Measurements from ENCODE around the gene SLC47A2. TPM values are rescaled to one million over a fixed set of nuclear protein-coding genes. Genes with fewer than 3 reads are reported as not detected.

SLC47A2 gene
- total and polyA plus RNA-seq, 2 of the 13 experiments (the other 11 are each of a cell fraction or from before 2014, with no cell fraction given) = 0.04 TPM; not detected in 1

DNA sequence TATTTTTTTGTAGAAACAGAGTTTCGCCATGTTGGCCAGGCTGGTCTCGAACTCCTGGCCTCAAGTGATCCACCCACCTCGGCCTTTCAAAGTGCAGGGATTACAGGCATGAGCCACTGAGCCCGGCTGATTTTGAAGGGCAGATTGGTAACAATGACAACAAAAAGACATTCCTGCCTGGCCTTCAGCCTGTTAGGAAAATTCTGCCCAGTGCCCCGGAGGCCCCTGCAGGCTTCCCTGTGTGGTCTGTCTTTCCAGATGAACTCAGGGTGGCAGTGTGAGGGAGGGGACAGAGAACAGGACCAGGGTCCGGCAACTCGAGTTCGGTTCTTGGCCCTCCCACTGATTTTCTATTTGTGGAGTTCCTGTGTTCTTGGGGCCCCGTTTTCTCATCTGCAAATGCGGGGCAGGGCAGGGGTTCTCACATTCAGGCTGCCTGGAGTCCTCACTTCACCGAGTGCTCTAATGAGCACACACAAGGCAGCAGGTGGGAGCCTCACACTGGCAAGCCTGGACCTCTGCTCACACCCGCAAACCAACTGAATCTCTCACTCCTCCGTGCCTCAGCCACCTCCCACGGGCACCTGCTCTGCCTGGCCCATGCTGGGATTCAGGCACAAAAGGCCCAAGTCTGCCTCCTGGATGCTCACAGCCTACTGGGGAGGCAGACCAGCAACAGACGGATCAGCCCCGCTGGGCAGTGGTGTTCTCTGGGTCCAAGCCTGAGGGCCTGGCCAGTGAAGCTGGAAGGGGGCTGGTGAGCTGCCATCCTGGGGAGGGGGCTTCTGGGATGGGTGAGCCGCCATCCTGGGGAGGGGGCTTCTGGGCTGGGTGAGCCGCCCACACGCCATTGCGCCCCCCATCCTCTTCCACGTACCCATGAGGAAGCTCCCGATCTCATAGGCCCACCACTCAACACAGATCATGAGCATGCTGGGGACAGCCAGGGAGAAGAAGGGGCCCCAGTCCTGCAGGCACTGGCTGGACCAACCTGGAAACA, 10.3 kb downstream of the SLC47A2 start (continued):
- TF ChIP-seq, protein P1, sequence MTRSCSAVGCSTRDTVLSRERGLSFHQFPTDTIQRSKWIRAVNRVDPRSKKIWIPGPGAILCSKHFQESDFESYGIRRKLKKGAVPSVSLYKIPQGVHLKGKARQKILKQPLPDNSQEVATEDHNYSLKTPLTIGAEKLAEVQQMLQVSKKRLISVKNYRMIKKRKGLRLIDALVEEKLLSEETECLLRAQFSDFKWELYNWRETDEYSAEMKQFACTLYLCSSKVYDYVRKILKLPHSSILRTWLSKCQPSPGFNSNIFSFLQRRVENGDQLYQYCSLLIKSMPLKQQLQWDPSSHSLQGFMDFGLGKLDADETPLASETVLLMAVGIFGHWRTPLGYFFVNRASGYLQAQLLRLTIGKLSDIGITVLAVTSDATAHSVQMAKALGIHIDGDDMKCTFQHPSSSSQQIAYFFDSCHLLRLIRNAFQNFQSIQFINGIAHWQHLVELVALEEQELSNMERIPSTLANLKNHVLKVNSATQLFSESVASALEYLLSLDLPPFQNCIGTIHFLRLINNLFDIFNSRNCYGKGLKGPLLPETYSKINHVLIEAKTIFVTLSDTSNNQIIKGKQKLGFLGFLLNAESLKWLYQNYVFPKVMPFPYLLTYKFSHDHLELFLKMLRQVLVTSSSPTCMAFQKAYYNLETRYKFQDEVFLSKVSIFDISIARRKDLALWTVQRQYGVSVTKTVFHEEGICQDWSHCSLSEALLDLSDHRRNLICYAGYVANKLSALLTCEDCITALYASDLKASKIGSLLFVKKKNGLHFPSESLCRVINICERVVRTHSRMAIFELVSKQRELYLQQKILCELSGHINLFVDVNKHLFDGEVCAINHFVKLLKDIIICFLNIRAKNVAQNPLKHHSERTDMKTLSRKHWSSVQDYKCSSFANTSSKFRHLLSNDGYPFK (CRISPR knock-in tag; IDR thresholded peaks at IDR 0.05; ENCODE audit: borderline replicate concordance) = 0 out of 2 replicates have a peak, but pooled peaks have one; percentile 28
- TF ChIP-seq EEA1 (CRISPR knock-in tag; IDR thresholded peaks at IDR 0.05; ENCODE audit: borderline replicate concordance) (0 out of 2 replicates have a peak, but pooled peaks have one; percentile 58), ZNF883 (CRISPR knock-in tag; IDR thresholded peaks at IDR 0.05; ENCODE audit: not compliant biosample characterization) (peak; percentile 39)
- TF ChIP-seq, protein P2, sequence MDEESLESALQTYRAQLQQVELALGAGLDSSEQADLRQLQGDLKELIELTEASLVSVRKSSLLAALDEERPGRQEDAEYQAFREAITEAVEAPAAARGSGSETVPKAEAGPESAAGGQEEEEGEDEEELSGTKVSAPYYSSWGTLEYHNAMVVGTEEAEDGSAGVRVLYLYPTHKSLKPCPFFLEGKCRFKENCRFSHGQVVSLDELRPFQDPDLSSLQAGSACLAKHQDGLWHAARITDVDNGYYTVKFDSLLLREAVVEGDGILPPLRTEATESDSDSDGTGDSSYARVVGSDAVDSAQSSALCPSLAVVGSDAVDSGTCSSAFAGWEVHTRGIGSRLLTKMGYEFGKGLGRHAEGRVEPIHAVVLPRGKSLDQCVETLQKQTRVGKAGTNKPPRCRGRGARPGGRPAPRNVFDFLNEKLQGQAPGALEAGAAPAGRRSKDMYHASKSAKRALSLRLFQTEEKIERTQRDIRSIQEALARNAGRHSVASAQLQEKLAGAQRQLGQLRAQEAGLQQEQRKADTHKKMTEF (CRISPR knock-in tag; IDR thresholded peaks at IDR 0.05) = no peak

DNA sequence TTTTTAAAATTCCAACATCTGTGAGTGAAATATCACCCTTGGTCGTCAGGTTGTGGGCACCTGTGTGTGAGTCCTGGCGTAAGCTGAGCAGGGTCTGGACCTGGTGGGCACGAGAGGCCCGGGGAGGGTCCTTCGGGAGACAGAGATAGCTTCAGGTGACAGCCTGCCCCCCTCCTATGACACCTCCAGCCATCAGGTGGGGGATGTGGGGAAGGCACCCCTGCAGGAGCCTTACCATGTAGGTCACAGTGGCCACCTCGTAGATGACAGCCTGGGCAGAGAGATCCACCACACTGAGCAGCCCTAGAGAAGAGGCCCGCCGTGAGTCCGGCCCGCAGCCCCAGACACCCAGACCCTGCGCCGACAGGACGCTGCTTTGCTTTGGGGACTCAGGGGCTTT, 11.2 kb downstream of the SLC47A2 start:
- no peak for ATAC-seq
- TF ChIP-seq, protein P3, sequence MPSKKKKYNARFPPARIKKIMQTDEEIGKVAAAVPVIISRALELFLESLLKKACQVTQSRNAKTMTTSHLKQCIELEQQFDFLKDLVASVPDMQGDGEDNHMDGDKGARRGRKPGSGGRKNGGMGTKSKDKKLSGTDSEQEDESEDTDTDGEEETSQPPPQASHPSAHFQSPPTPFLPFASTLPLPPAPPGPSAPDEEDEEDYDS (CRISPR knock-in tag; IDR thresholded peaks at IDR 0.05) = no peak
- TF ChIP-seq, protein P4, sequence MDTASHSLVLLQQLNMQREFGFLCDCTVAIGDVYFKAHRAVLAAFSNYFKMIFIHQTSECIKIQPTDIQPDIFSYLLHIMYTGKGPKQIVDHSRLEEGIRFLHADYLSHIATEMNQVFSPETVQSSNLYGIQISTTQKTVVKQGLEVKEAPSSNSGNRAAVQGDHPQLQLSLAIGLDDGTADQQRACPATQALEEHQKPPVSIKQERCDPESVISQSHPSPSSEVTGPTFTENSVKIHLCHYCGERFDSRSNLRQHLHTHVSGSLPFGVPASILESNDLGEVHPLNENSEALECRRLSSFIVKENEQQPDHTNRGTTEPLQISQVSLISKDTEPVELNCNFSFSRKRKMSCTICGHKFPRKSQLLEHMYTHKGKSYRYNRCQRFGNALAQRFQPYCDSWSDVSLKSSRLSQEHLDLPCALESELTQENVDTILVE (CRISPR knock-in tag; IDR thresholded peaks at IDR 0.05) = no peak
- TF ChIP-seq, protein P5, sequence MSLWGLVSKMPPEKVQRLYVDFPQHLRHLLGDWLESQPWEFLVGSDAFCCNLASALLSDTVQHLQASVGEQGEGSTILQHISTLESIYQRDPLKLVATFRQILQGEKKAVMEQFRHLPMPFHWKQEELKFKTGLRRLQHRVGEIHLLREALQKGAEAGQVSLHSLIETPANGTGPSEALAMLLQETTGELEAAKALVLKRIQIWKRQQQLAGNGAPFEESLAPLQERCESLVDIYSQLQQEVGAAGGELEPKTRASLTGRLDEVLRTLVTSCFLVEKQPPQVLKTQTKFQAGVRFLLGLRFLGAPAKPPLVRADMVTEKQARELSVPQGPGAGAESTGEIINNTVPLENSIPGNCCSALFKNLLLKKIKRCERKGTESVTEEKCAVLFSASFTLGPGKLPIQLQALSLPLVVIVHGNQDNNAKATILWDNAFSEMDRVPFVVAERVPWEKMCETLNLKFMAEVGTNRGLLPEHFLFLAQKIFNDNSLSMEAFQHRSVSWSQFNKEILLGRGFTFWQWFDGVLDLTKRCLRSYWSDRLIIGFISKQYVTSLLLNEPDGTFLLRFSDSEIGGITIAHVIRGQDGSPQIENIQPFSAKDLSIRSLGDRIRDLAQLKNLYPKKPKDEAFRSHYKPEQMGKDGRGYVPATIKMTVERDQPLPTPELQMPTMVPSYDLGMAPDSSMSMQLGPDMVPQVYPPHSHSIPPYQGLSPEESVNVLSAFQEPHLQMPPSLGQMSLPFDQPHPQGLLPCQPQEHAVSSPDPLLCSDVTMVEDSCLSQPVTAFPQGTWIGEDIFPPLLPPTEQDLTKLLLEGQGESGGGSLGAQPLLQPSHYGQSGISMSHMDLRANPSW (CRISPR knock-in tag; IDR thresholded peaks at IDR 0.05; ENCODE audit: borderline replicate concordance) = no peak
- TF ChIP-seq SAFB2 (CRISPR knock-in tag; IDR thresholded peaks at IDR 0.05; ENCODE audit: borderline replicate concordance, low read depth) (no peak), ZBTB38 (CRISPR knock-in tag; IDR thresholded peaks at IDR 0.05) (no peak), SSRP1 (CRISPR knock-in tag; IDR thresholded peaks at IDR 0.05) (no peak)

More for the DNA sequence above, 11.2 kb downstream of the SLC47A2 start:
- Histone ChIP-seq H3K27me3 (ENCODE audit: control insufficient read depth in 1 of 2, insufficient read depth in 2 of 2, low read length in 2 of 2) (peaks cover 0 to 15% of the 10 kb centered on the region in 2 experiments; a peak in 4 of 5 replicates), H3K27ac (ENCODE audit: extremely low read length, insufficient read depth, low read length) (no peak overlapping the region), H3K4me1 (ENCODE audit: insufficient read depth, low read length) (peaks cover 69% of the 10 kb centered on the region), H2AFZ (ENCODE audit: low read length) (no peak overlapping the region), H3K4me3 (replicated peaks in 1 of 3; ENCODE audit: insufficient read depth in 1 of 3, low read depth in 2 of 3, low read length in 3 of 3) (no peak overlapping the region; a peak in 1 of 6 replicates), H3K79me2 (ENCODE audit: insufficient read depth, low read length) (no peaks in the 10 kb centered on the region), H3K4me2 (ENCODE audit: low read depth, low read length) (no peak overlapping the region), H3K9me3 (ENCODE audit: low read length) (no peaks in the 10 kb centered on the region), H3K36me3 (replicated peaks in 1 of 2; ENCODE audit: control insufficient read depth in 1 of 2, insufficient read depth in 2 of 2, low read length in 2 of 2) (no peaks in the 10 kb centered on the region), H3K9ac (ENCODE audit: insufficient read depth, low read depth, low read length) (no peak overlapping the region), H4K20me1 (ENCODE audit: insufficient read depth, low read length) (no peaks in the 10 kb centered on the region)
- FAIRE-seq = no peak
- no TSS peak for BruUV-seq (replicated peaks)
- WGBS (ENCODE audit: low lambda C conversion rate) = 71% methylated on average over 5 of the region's 13 CpGs
- POLR2A ChIA-PET = interaction anchor here (2.0 kb wide), 1 partner anchor 57 kb away, joined by 12 read pairs; the partner anchor contains the start of gene ALDH3A2
- DNase-seq (ENCODE audit: low spot score) = no peak
- in situ Hi-C loops (cut with HindIII; ENCODE audit: extremely low pct_ligation_motif_present, low pct_unique_long_range_greater_than_20kb) = loop anchor here (25.0 kb wide), 1 partner anchor 193 kb away; no protein-coding TSS in a partner anchor
- intact Hi-C loops (cut with micrococcal nuclease; ENCODE audit: unreplicated experiment) = no loop called here
- CTCF ChIA-PET (ENCODE audit: low intra/inter-chr PET ratio, low total read pairs) = interaction anchor here (0.8 kb wide), 1 partner anchor 57 kb away, joined by 3 read pairs; no protein-coding TSS in a partner anchor
